ENCODE data around the gene MYOG.

MYOG gene

GRCh38 chr1:203049077-203049476 lies 36.7 kb downstream of the MYOG start:
- no peak overlapping the region for H3K4me3 ChIP-seq (ENCODE audit: insufficient read length, low read depth)
- no peaks in the 10 kb centered on the region for H3K9me3 ChIP-seq (ENCODE audit: insufficient read depth, low read length)
- no peaks in the 10 kb centered on the region for H3K27me3 ChIP-seq (ENCODE audit: insufficient read depth, insufficient read length)
- peaks cover 10% of the 10 kb centered on the region for H3K36me3 ChIP-seq (ENCODE audit: insufficient read depth, insufficient read length, low read length)
- DNase-seq (ENCODE audit: low read depth, low spot score), result no peak
- peak overlapping the region; percentile 34 for H3K9ac ChIP-seq (ENCODE audit: insufficient read length, low read depth)
- TF ChIP-seq YY1 (IDR thresholded peaks at IDR 0.05; ENCODE audit: insufficient read depth, insufficient read length), result no peak
- no peak for TF ChIP-seq SUZ12 (IDR thresholded peaks at IDR 0.05; ENCODE audit: extremely low read depth, insufficient read depth, insufficient read length)
- TF ChIP-seq ZNF274 (IDR thresholded peaks at IDR 0.05; ENCODE audit: low read depth, low read length), result no peak
- H3K4me1 ChIP-seq (ENCODE audit: insufficient read depth, insufficient read length), result peaks cover 19% of the 10 kb centered on the region

- DNase-seq (ENCODE audit: low read depth, low spot score), result no peak
Observed at GRCh38 chr1:203048555-203049051, 37.2 kb downstream of the MYOG start.

GRCh38 chr1:203048086-203048485 lies 37.7 kb downstream of the MYOG start:
- Histone ChIP-seq H3K4me3 (ENCODE audit: insufficient read length, low read depth) (no peak overlapping the region), H3K9me3 (ENCODE audit: insufficient read depth, low read length) (no peaks in the 10 kb centered on the region), H3K9ac (ENCODE audit: insufficient read length, low read depth) (peak overlapping the region; percentile 34), H3K4me1 (ENCODE audit: insufficient read depth, insufficient read length) (peaks cover 12% of the 10 kb centered on the region), H3K36me3 (ENCODE audit: insufficient read depth, insufficient read length, low read length) (peaks cover 10% of the 10 kb centered on the region), H3K27me3 (ENCODE audit: insufficient read depth, insufficient read length) (no peaks in the 10 kb centered on the region)
- no peak for DNase-seq (ENCODE audit: low read depth, low spot score)
- TF ChIP-seq ZNF274 (IDR thresholded peaks at IDR 0.05; ENCODE audit: low read depth, low read length), result no peak
- no peak for TF ChIP-seq YY1 (IDR thresholded peaks at IDR 0.05; ENCODE audit: insufficient read depth, insufficient read length)
- no peak for TF ChIP-seq SUZ12 (IDR thresholded peaks at IDR 0.05; ENCODE audit: extremely low read depth, insufficient read depth, insufficient read length)

More at GRCh38 chr1:203048555-203049051, 37.2 kb downstream of the MYOG start:
- Histone ChIP-seq H3K9ac (ENCODE audit: insufficient read length, low read depth) (peak overlapping the region; percentile 34), H3K4me1 (ENCODE audit: insufficient read depth, insufficient read length) (peaks cover 14% of the 10 kb centered on the region), H3K4me3 (ENCODE audit: insufficient read length, low read depth) (no peak overlapping the region), H3K9me3 (ENCODE audit: insufficient read depth, low read length) (no peaks in the 10 kb centered on the region), H3K27me3 (ENCODE audit: insufficient read depth, insufficient read length) (no peaks in the 10 kb centered on the region), H3K36me3 (ENCODE audit: insufficient read depth, insufficient read length, low read length) (peaks cover 10% of the 10 kb centered on the region)
- TF ChIP-seq YY1 (IDR thresholded peaks at IDR 0.05; ENCODE audit: insufficient read depth, insufficient read length) (no peak), SUZ12 (IDR thresholded peaks at IDR 0.05; ENCODE audit: extremely low read depth, insufficient read depth, insufficient read length) (no peak), ZNF274 (IDR thresholded peaks at IDR 0.05; ENCODE audit: low read depth, low read length) (no peak)

GRCh38 chr1:203046984-203047630 lies 38.7 kb downstream of the MYOG start:
- H3K4me3 ChIP-seq (ENCODE audit: insufficient read length, low read depth), result no peak overlapping the region
- DNase-seq (ENCODE audit: low read depth, low spot score), result no peak
- no peak overlapping the region for H3K9ac ChIP-seq (ENCODE audit: insufficient read length, low read depth)
- H3K36me3 ChIP-seq (ENCODE audit: insufficient read depth, insufficient read length, low read length), result peaks cover 10% of the 10 kb centered on the region
- TF ChIP-seq SUZ12 (IDR thresholded peaks at IDR 0.05; ENCODE audit: extremely low read depth, insufficient read depth, insufficient read length), result no peak
- no peak for TF ChIP-seq ZNF274 (IDR thresholded peaks at IDR 0.05; ENCODE audit: low read depth, low read length)
- TF ChIP-seq YY1 (IDR thresholded peaks at IDR 0.05; ENCODE audit: insufficient read depth, insufficient read length), result no peak
- H3K27me3 ChIP-seq (ENCODE audit: insufficient read depth, insufficient read length), result no peaks in the 10 kb centered on the region
- H3K4me1 ChIP-seq (ENCODE audit: insufficient read depth, insufficient read length), result peaks cover 12% of the 10 kb centered on the region
- H3K9me3 ChIP-seq (ENCODE audit: insufficient read depth, low read length), result no peaks in the 10 kb centered on the region

GRCh38 chr1:203045821-203046594 lies 39.8 kb downstream of the MYOG start:
- Histone ChIP-seq H3K9me3 (ENCODE audit: insufficient read depth, low read length) (no peaks in the 10 kb centered on the region), H3K9ac (ENCODE audit: insufficient read length, low read depth) (no peak overlapping the region), H3K36me3 (ENCODE audit: insufficient read depth, insufficient read length, low read length) (peaks cover 10% of the 10 kb centered on the region), H3K4me1 (ENCODE audit: insufficient read depth, insufficient read length) (peaks cover 12% of the 10 kb centered on the region), H3K27me3 (ENCODE audit: insufficient read depth, insufficient read length) (no peaks in the 10 kb centered on the region), H3K4me3 (ENCODE audit: insufficient read length, low read depth) (no peak overlapping the region)
- TF ChIP-seq SUZ12 (IDR thresholded peaks at IDR 0.05; ENCODE audit: extremely low read depth, insufficient read depth, insufficient read length) (no peak), YY1 (IDR thresholded peaks at IDR 0.05; ENCODE audit: insufficient read depth, insufficient read length) (no peak), ZNF274 (IDR thresholded peaks at IDR 0.05; ENCODE audit: low read depth, low read length) (no peak)
- DNase-seq (ENCODE audit: low read depth, low spot score), result no peak

- Histone ChIP-seq H3K9me3 (ENCODE audit: insufficient read depth, low read length) (no peaks in the 10 kb centered on the region), H3K9ac (ENCODE audit: insufficient read length, low read depth) (no peak overlapping the region), H3K36me3 (ENCODE audit: insufficient read depth, insufficient read length, low read length) (peaks cover 10% of the 10 kb centered on the region), H3K4me3 (ENCODE audit: insufficient read length, low read depth) (no peak overlapping the region), H3K4me1 (ENCODE audit: insufficient read depth, insufficient read length) (peaks cover 14% of the 10 kb centered on the region), H3K27me3 (ENCODE audit: insufficient read depth, insufficient read length) (no peaks in the 10 kb centered on the region)
- TF ChIP-seq SUZ12 (IDR thresholded peaks at IDR 0.05; ENCODE audit: extremely low read depth, insufficient read depth, insufficient read length) (no peak), ZNF274 (IDR thresholded peaks at IDR 0.05; ENCODE audit: low read depth, low read length) (no peak), YY1 (IDR thresholded peaks at IDR 0.05; ENCODE audit: insufficient read depth, insufficient read length) (no peak)
- DNase-seq (ENCODE audit: low read depth, low spot score), result no peak
Observed at GRCh38 chr1:203045336-203045735, 40.5 kb downstream of the MYOG start.
